Nucleus accumbens (tissue), 56 donors: Measurements from ENCODE around the gene EFCAB6.

Experiments used
- DNase-seq, 56 donors: peaks; one replicate each; lab custom pipeline; 2025; lab: John Stamatoyannopoulos, UW

EFCAB6 gene

GRCh38 chr22:43618517-43618916, 193.6 kb downstream of the EFCAB6 start:
- DNase-seq = no peak

GRCh38 chr22:43616645-43617044, 195.5 kb downstream of the EFCAB6 start:
- DNase-seq = no peak

GRCh38 chr22:43600265-43600664, 211.8 kb downstream of the EFCAB6 start:
- DNase-seq = no peak

GRCh38 chr22:43592476-43592875, 219.6 kb downstream of the EFCAB6 start:
- DNase-seq = peak in 2 of 56 donors; percentile 9 to 23

- DNase-seq = no peak
Observed at GRCh38 chr22:43591380-43591779, 220.7 kb downstream of the EFCAB6 start.

- no peak for DNase-seq
Observed at GRCh38 chr22:43587574-43587973, 224.5 kb downstream of the EFCAB6 start.

- DNase-seq = no peak
Observed at GRCh38 chr22:43583501-43583900, 228.6 kb downstream of the EFCAB6 start.

- no peak for DNase-seq
Observed at GRCh38 chr22:43582394-43582793, 229.7 kb downstream of the EFCAB6 start.

GRCh38 chr22:43580271-43580750, 231.8 kb downstream of the EFCAB6 start:
- no peak for DNase-seq

GRCh38 chr22:43574738-43575137, 237.4 kb downstream of the EFCAB6 start:
- DNase-seq = no peak

GRCh38 chr22:43572710-43573109, 239.4 kb downstream of the EFCAB6 start:
- DNase-seq = no peak

- DNase-seq = no peak
Observed at GRCh38 chr22:43571181-43571580, 240.9 kb downstream of the EFCAB6 start.

GRCh38 chr22:43570531-43571165, 241.5 kb downstream of the EFCAB6 start:
- DNase-seq = peak in 3 of 56 donors; percentile 2 to 36 (median 9)

GRCh38 chr22:43569111-43569510, 243.0 kb downstream of the EFCAB6 start:
- no peak for DNase-seq

GRCh38 chr22:43567691-43568324, 244.3 kb downstream of the EFCAB6 start:
- peak in 1 of 56 donors; percentile 8 for DNase-seq

GRCh38 chr22:43566561-43567332, 245.4 kb downstream of the EFCAB6 start:
- DNase-seq = no peak

GRCh38 chr22:43566021-43566420, 246.1 kb downstream of the EFCAB6 start:
- no peak for DNase-seq

GRCh38 chr22:43564859-43565258, 247.2 kb downstream of the EFCAB6 start:
- no peak for DNase-seq

- DNase-seq = no peak
Observed at GRCh38 chr22:43563571-43563970, 248.5 kb downstream of the EFCAB6 start.

- no peak for DNase-seq
Observed at GRCh38 chr22:43562843-43563242, 249.3 kb downstream of the EFCAB6 start.

- DNase-seq = peak in 1 of 56 donors; percentile 12
Observed at GRCh38 chr22:43561415-43562178, 250.5 kb downstream of the EFCAB6 start.
